ENCODE data around the gene CTBP2.
"Not testable (repeated sequence)": the region's sequence is repeated elsewhere in the genome, so short reads cannot be mapped to it uniquely, and the experiment has no call there.

Gene CTBP2

GRCh38 chr10:125169279-125169678 lies 8.9 kb upstream of the CTBP2 start:
- H3K27ac ChIP-seq: no peak overlapping the region
- TF ChIP-seq ZFX (IDR thresholded peaks at IDR 0.05) (no peak), CTCF (conservative IDR thresholded peaks at IDR 0.05) (no peak)

DNA sequence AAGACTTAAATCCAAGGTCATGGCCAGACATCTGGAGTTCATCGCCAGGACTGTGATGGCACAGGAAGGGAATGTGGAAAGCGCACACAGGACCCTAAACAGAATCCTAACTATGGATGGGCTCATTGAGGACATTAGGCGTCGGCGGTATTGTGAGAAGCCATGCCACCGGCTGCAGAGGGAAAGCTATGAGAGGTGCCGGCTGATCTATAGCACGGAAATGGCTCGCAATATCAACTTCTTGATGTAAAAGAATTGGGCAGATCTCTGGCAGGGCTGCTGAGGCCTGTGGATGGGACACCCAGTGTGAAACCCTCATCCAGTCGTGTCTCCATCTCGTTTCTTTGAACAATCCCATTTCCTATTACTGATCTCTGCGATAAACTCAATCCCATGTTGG lies 6.3 kb upstream of the CTBP2 start:
- no peak overlapping the region for H3K27ac ChIP-seq
- TF ChIP-seq ZFX (IDR thresholded peaks at IDR 0.05) (no peak), CTCF (conservative IDR thresholded peaks at IDR 0.05) (no peak)

- TF ChIP-seq ZFX (IDR thresholded peaks at IDR 0.05): no peak
- TF ChIP-seq CTCF (conservative IDR thresholded peaks at IDR 0.05): no peak
- no peak overlapping the region for H3K27ac ChIP-seq
Measured at GRCh38 chr10:125165584-125166573, 5.5 kb upstream of the CTBP2 start.

DNA sequence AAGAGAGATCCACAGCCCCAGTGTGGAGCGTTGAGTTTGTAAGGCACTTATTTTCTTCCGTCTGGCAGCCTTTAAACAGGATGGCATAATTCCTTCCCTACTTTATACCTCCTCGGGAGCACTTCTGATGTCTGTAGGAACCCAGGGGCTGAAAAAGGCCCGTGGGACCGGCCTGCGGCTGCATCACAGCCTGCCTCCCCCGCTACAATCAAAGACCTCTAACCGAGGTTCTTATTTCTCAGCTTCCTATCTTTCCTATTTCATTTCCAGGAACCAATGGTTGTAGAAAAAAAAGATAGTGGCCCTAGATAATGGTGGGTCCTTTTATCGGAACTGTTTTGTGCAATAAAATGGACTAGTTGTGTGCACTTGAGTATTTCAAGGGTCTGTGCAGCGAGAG lies 4.1 kb upstream of the CTBP2 start:
- H3K27ac ChIP-seq: no peak overlapping the region
- TF ChIP-seq ZFX (IDR thresholded peaks at IDR 0.05) (no peak), CTCF (conservative IDR thresholded peaks at IDR 0.05) (no peak)

GRCh38 chr10:125163803-125164202 lies 3.4 kb upstream of the CTBP2 start:
- no peak for TF ChIP-seq CTCF (conservative IDR thresholded peaks at IDR 0.05)
- no peak for TF ChIP-seq ZFX (IDR thresholded peaks at IDR 0.05)
- H3K27ac ChIP-seq: no peak overlapping the region

GRCh38 chr10:125163312-125163711 lies 2.9 kb upstream of the CTBP2 start:
- not testable (repeated sequence) for H3K27ac ChIP-seq

DNA sequence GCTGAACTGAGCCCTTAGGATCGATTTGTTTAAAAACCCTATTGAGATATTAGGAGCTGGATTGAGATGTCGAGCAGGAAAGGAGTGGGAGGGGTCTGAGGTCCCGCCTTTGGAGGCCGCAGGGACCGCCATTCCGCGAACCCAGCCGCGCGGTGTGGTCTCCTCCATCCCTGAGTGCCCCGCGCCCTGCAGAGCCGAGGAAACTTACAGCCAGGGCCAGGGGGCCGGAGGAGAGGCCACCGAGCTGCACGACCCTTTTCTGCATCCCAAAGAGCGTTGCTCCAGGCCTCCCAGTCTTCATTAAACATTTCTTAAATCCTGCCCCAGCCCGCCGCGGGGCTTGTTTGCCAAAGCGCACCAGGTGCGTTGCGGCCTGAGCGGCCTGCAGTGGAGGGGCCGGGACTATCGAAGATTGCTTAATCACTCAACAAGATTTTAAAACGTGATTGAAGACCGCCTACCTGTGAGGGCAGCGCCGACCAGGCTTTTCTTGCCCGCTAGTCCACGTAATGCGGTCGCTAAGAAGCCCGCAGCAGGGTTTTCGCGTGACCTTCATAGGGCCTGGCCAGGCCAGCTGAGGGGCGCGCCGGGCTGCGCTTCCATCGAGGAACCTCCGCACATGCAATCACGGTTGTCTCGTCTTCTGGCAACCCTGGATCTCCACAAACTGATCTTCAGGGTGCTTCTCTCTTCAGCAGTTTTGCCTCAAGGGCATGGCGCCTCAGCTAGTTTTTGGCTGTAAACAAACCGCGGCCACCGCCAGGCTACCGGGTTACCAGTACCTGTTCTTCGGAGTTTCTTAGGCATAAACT lies 2.0 kb upstream of the CTBP2 start:
- H3K27ac ChIP-seq: peak overlapping the region; percentile 99
- TF ChIP-seq CTCF (conservative IDR thresholded peaks at IDR 0.05): no peak

Data from C4-2B (cell line).